Loucy (cell line): ENCODE measurements around the gene OR10H3.

Source experiments
- H2AFZ ChIP-seq: fragments of 200-600 bp; sonication (generic); 2 replicates; pipeline ENCODE4 v1.6.0; 2016; ENCODE audit warnings: antibody characterized with exemption, mild to moderate bottlenecking, low read length, moderate library complexity
- H3F3A ChIP-seq: fragments of 200-600 bp; 2 replicates; pipeline ENCODE4 v1.6.0; 2016; ENCODE audit warnings: antibody characterized with exemption, low read depth, mild to moderate bottlenecking
- H3K27me3 ChIP-seq: fragments of 200-600 bp; sonication (generic); 2 replicates; pipeline ENCODE4 v1.6.1; 2014; ENCODE audit warnings: low read length, mild to moderate bottlenecking; ENCODE audit not compliant: insufficient read depth, poor library complexity, severe bottlenecking
- H3K36me3 ChIP-seq: fragments of 200-600 bp; sonication (generic); 2 replicates; pipeline ENCODE4 v1.6.1; 2016; ENCODE audit warnings: low read length; ENCODE audit not compliant: insufficient read depth
- H3K4me1 ChIP-seq: fragments of 200-600 bp; sonication (generic); 2 replicates; pipeline ENCODE4 v1.5.1; 2014; ENCODE audit warnings: low read length, mild to moderate bottlenecking; ENCODE audit not compliant: insufficient read depth, poor library complexity, severe bottlenecking
- H3K4me2 ChIP-seq: fragments of 200-600 bp; sonication (generic); 2 replicates; pipeline ENCODE4 v1.6.0; 2014; ENCODE audit warnings: antibody characterized with exemption, low read length, low read depth, mild to moderate bottlenecking; ENCODE audit not compliant: poor library complexity, severe bottlenecking
- H3K4me3 ChIP-seq: fragments of 200-600 bp; sonication (generic); 2 replicates; pipeline ENCODE4 v1.5.1; 2014; ENCODE audit warnings: low read length, mild to moderate bottlenecking, mixed read lengths; ENCODE audit not compliant: poor library complexity, severe bottlenecking
- H3K79me2 ChIP-seq: fragments of 200-600 bp; sonication (generic); 2 replicates; pipeline ENCODE4 v1.6.1; 2014; ENCODE audit warnings: low read length; ENCODE audit not compliant: insufficient read depth
- H3K9ac ChIP-seq: fragments of 200-600 bp; sonication (generic); 2 replicates; pipeline ENCODE4 v1.6.0; 2014; ENCODE audit warnings: mild to moderate bottlenecking, low read depth, low read length, moderate library complexity; ENCODE audit not compliant: poor library complexity, severe bottlenecking
- H3K9me2 ChIP-seq: fragments of 200-600 bp; sonication (generic); replicated peaks from 2 replicates; pipeline ENCODE4 v1.6.1; 2016; ENCODE audit warnings: low read depth, low read length, mixed read lengths
- H3K9me3 ChIP-seq: fragments of 200-600 bp; sonication (generic); 2 replicates; pipeline ENCODE4 v1.6.1; 2014; ENCODE audit warnings: mild to moderate bottlenecking, antibody characterized with exemption, low read length, low read depth; ENCODE audit not compliant: insufficient read depth
- H4K20me1 ChIP-seq: fragments of 200-600 bp; sonication (generic); 2 replicates; pipeline ENCODE4 v1.6.0; 2014; ENCODE audit warnings: antibody characterized with exemption, low read length, mild to moderate bottlenecking; ENCODE audit not compliant: insufficient read depth, poor library complexity, severe bottlenecking
- EZH2phosphoT487 ChIP-seq: fragments of 200-600 bp; IDR thresholded peaks from 2 replicates; pipeline ENCODE4 v1.6.1; 2018; ENCODE audit warnings: antibody characterized with exemption, mild to moderate bottlenecking, moderate library complexity, borderline replicate concordance
- TF ChIP-seq, protein P1 (sequence below): fragments of 200-600 bp; sonication (generic); conservative IDR thresholded peaks from 2 replicates; pipeline ENCODE4 v1.5.1; 2014; ENCODE audit warnings: mild to moderate bottlenecking, antibody characterized with exemption, low read length

The OR10H3 gene

DNA sequence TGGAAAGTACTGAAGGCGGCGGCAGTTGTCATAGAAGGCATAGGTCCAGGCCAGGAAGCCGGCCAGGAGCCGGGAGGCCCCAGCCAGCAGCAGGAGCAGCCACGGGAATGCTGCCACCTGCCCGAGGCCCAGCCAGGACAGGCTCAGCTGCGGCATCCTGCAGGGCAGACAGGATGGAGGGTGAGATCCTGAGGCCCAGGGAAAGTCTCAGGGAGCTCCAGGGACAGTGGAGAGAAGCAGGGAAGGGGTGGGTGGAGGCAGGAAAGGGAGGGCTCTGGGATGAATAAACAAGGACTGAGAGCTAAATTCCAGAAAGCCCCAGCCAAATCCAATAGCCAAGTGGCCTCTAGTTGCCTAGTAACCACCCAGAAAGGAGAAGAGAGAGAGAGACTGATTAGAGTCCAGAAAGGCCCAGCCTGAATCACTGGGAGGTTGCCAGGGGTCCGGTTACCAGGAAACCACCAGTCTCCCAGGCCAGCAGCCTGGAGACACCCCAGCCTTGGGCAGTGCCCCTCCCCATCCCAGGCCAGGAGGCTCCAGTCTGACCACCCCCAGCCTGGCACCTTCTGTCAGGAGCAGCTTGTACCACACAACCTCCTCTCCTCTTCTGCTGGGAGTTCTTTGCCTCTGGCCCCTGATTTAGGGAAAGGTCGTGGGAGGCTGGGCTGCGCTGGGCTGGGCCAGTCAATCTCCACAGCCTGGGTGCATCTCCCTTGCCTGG lies 42.1 kb downstream of the OR10H3 start:
- no peaks in the 10 kb centered on the region for H3F3A ChIP-seq
- H2AFZ ChIP-seq: no peak overlapping the region
- no peaks in the 10 kb centered on the region for H3K79me2 ChIP-seq
- no peak overlapping the region for H3K9ac ChIP-seq
- H3K9me3 ChIP-seq: no peaks in the 10 kb centered on the region
- no peaks in the 10 kb centered on the region for H3K36me3 ChIP-seq
- no peaks in the 10 kb centered on the region for H3K4me1 ChIP-seq
- no peak for TF ChIP-seq EZH2phosphoT487
- TF ChIP-seq, protein P1, sequence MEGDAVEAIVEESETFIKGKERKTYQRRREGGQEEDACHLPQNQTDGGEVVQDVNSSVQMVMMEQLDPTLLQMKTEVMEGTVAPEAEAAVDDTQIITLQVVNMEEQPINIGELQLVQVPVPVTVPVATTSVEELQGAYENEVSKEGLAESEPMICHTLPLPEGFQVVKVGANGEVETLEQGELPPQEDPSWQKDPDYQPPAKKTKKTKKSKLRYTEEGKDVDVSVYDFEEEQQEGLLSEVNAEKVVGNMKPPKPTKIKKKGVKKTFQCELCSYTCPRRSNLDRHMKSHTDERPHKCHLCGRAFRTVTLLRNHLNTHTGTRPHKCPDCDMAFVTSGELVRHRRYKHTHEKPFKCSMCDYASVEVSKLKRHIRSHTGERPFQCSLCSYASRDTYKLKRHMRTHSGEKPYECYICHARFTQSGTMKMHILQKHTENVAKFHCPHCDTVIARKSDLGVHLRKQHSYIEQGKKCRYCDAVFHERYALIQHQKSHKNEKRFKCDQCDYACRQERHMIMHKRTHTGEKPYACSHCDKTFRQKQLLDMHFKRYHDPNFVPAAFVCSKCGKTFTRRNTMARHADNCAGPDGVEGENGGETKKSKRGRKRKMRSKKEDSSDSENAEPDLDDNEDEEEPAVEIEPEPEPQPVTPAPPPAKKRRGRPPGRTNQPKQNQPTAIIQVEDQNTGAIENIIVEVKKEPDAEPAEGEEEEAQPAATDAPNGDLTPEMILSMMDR: no peak
- H3K4me2 ChIP-seq: no peak overlapping the region
- no peak overlapping the region for H3K4me3 ChIP-seq
- no peaks in the 10 kb centered on the region for H4K20me1 ChIP-seq
- H3K27me3 ChIP-seq: no peaks in the 10 kb centered on the region
- H3K9me2 ChIP-seq: no peaks in the 10 kb centered on the region

DNA sequence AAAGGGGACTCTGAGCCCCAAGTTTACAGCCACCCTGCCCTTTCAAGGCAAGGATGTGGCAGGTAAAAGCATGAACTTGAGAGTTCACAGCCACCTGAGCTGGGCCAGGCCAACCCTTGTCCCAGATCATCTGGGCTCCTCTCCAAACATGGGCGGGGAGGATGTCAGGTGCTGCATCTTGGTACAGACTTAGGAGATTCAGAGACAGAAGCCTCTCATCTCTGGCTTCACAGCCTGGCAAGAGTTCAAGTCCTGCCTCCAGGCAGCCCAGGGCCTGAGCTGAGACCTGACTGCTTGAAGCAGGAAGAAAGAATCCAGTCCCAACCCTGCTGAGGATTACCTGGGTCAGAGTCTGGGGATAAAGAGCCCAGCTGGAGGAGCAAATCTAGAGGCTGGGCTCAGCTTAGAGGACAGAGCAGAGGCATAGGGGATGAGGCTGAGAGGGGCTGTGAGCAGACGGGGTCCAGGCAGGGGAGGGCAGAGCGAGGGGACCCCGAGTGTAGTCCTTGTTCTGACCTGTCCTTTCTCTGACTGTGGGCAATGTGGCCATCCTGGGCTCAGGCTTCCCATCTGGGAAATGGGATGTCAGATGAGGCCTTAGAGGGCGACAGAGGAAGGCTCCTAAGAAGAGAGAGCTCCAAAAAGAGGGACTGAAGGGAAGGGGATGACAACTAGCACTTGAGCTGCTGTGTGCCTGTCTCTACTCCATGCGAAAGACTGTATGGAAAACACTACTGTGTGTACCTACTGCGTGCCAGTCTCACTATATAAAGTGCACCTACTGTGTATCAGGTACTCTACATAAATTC lies 43.0 kb downstream of the OR10H3 start:
- Histone ChIP-seq H3F3A (no peaks in the 10 kb centered on the region), H3K4me1 (no peaks in the 10 kb centered on the region), H4K20me1 (no peaks in the 10 kb centered on the region), H3K36me3 (no peaks in the 10 kb centered on the region), H2AFZ (no peak overlapping the region), H3K4me2 (no peak overlapping the region), H3K79me2 (no peaks in the 10 kb centered on the region), H3K27me3 (no peaks in the 10 kb centered on the region), H3K9me3 (no peaks in the 10 kb centered on the region), H3K4me3 (no peak overlapping the region), H3K9ac (no peak overlapping the region), H3K9me2 (no peaks in the 10 kb centered on the region)
- TF ChIP-seq, protein P1: no peak
- no peak for TF ChIP-seq EZH2phosphoT487

DNA sequence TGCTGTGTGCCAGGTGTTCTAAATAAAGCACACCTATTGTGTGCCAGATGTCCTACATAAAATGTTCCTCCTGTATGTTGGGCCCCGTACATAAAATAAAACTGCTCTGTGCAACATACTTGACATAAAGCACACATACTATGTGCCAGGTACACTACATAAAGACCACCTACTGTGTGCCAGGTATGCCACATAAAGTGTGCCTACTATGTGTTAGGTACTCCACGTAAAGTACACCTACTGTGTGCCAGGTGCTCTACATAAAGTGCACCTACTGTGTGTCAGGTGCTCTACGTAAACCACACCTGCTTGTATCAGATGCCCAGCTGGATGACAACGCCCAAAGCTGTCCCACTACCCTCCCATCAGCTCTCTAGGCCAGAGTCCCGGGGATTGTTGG lies 43.9 kb downstream of the OR10H3 start:
- H3K9me3 ChIP-seq: no peaks in the 10 kb centered on the region
- no peaks in the 10 kb centered on the region for H3F3A ChIP-seq

More for the DNA sequence above, 43.9 kb downstream of the OR10H3 start:
- H3K79me2 ChIP-seq: no peaks in the 10 kb centered on the region
- no peaks in the 10 kb centered on the region for H3K36me3 ChIP-seq
- no peak overlapping the region for H2AFZ ChIP-seq
- no peak overlapping the region for H3K9ac ChIP-seq
- TF ChIP-seq, protein P1: no peak
- TF ChIP-seq EZH2phosphoT487: no peak
- no peaks in the 10 kb centered on the region for H3K27me3 ChIP-seq
- H3K9me2 ChIP-seq: no peaks in the 10 kb centered on the region
- no peaks in the 10 kb centered on the region for H3K4me1 ChIP-seq
- H3K4me2 ChIP-seq: no peak overlapping the region
- no peak overlapping the region for H3K4me3 ChIP-seq
- no peaks in the 10 kb centered on the region for H4K20me1 ChIP-seq
